Sciatic nerve (tissue), 2 donors: Measurements from ENCODE around the gene GNG4. TPM values are rescaled to one million over a fixed set of nuclear protein-coding genes. Genes with fewer than 3 reads are reported as not detected.
"Not testable (repeated sequence)": the region's sequence is repeated elsewhere in the genome, so short reads cannot be mapped to it uniquely, and the experiment has no call there.

Experiments
- ATAC-seq: fragments of 200-7000 bp; cut with Tn5 transposase; one replicate; pipeline ENCODE4 v1.9.1; 2020; ENCODE audit warnings: mild to moderate bottlenecking, moderate library complexity
- DNase-seq: peaks from one replicate; pipeline ENCODE4 v3.0.0-alpha.2; 2020; ENCODE audit warnings: low spot score
- intact Hi-C: fragments of 100-400 bp; cut with DNase I; formaldehyde crosslinking; loops from one replicate; pipeline ENCODE4 v1.14.2; 2022
- total RNA-seq: library from RNA; stranded (reverse); fragmentation: NEBNext Ultra II Directional; extraction: Animal tissue kit (Norgen Biotek cat#: 25700); gene quantifications from one replicate; pipeline ENCODE4 v1.2.1, GENCODE V29; 2021
- donor health status: DM: no; HTN: no; CAD: no.
- donor health status: DM: no; HTN: no; CAD: no.

Gene GNG4
- total RNA-seq, 1 donor from 2014 or later, result 4.0 TPM

- intact Hi-C loops, result no loop called here
- no peak for DNase-seq
- no peak for ATAC-seq
Measured at GRCh38 chr1:235558621-235559169, 90.9 kb downstream of the GNG4 start.

- intact Hi-C loops, result no loop called here
- no peak for ATAC-seq
Measured at GRCh38 chr1:235557495-235557894, 92.1 kb downstream of the GNG4 start.

GRCh38 chr1:235556807-235557206 lies 92.8 kb downstream of the GNG4 start:
- no peak for ATAC-seq
- DNase-seq, result no peak
- intact Hi-C loops, result no loop called here

More at GRCh38 chr1:235557495-235557894, 92.1 kb downstream of the GNG4 start:
- DNase-seq, result no peak

GRCh38 chr1:235553112-235553551 lies 96.5 kb downstream of the GNG4 start:
- intact Hi-C loops, result no loop called here
- ATAC-seq (no peak), DNase-seq (no peak)

DNA sequence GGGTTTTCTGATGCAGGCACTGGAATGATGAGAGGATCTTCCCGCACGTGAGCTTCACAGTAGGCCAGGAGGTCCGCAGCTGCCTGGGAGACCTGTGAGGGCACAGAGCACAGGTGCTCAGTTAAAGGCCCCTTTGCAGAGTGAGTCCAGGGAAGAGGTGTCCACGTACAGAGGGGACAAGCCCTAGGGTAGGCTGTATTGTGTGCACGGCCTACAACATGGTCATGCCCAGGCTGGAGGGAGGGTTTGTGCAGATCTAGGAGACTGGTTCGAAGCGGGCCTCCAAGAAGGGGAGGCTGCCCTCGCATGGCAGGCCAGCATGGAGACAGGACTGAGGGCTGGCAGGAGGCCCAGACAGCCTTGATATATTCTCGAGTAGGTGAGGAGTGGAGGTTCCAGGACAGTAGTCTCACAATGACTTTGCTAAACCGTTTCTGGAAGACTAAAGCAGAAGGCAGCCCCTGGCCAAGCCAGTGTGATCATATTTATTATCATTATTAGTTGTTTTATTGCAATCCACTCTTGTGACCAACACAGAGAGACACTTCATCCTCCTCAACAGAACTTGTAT lies 97.4 kb downstream of the GNG4 start:
- no peak for DNase-seq
- intact Hi-C loops, result no loop called here
- ATAC-seq, result no peak

DNA sequence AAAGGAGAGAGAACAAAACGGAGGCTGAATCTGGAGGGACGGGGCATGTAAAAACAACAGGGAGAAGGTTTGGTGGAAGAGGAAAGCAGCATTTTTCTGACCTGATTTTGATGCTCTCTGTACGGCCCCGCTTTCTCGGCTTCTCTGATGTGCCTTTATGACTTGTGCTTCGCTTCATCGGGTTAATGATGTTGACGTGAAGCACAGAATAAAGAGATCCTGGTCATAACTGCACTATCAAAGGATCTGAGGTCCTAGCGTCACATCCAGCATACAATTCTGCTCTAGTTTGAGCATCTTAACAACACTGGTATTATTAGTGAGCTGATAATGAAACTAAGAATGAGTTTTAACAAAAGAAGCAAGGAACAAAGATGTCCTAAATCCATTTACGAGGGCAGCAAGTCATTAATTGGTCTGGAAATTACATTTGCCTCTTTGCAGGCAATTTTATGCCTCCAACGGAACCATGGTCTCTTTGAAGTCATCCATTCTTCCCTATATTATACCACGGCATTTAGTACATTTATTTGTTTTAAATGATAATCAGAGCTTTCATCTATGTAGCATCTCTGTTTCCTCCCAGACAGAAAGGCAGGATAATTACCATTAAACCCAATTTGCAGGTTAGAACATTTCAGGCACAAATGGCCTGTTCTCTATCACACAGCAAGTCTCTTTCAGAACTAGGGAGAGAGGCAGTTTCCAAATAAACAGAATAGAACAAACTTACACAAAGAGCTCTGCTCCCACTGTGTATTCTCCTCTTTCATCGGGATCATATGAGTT lies 100.0 kb downstream of the GNG4 start:
- intact Hi-C loops, result no loop called here
- DNase-seq (no peak), ATAC-seq (no peak)

DNA sequence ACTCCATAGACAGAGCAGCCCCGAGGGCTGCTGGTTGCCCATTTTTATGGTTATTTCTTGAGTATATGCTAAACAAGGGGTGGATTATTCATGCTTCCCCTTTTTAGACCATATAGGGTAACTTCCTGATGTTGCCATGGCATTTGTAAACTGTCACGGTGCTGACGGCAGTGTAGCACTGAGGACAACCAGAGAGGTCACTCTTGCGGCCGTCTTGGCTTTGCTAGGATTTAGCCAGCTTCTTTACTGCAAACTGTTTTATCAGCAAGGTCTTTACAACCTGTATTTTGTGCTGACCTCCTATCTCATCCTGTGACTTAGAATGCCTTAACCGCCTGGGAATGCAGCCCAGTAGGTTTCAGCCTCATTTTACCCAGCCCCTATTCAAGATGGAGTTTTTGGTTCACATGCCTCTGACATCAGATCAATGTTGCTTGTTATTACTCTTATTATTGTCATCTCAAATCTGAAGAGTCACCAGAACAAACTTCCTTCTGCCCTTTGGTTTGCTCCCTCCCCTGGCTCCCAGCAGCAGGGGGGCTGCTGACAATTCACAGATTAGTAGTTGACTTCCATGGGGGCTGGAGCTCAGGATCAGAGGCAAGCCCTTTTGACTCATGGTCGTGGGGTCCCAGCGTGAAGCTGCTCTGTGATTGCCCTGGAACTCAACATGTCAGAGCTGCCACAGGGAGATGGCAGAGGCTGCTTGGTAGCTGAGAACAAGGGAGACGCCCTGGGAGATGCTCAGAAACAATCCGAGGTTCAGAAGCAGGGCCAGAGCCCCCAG lies 103.0 kb downstream of the GNG4 start:
- ATAC-seq, DNase-seq, intact Hi-C loops: not testable (repeated sequence)

- intact Hi-C loops, result no loop called here
- ATAC-seq, result no peak
Measured at GRCh38 chr1:235545292-235545930, 104.2 kb downstream of the GNG4 start.

DNA sequence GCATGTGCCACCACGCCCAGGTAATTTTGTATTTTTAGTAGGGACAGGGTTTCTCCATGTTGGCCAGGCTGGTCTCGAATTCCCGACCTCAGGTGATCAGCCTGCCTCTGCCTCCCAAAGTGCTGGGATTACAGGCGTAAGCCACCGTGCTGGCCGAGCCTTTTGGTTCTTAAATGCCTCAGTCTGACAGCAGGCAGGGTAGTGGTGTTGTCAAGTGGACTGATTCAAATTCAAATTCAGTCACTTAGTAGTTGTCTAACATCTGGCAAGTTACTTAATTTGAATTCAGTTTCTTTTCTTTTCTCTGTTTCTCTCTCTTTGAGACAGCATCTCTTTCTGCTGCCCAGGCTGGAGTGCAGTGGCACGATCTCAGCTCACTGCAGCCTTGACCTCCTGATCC lies 106.7 kb downstream of the GNG4 start:
- intact Hi-C loops, result not testable (repeated sequence)

More at GRCh38 chr1:235545292-235545930, 104.2 kb downstream of the GNG4 start:
- no peak for DNase-seq

GRCh38 chr1:235533476-235534168 lies 116.0 kb downstream of the GNG4 start:
- DNase-seq (no peak), ATAC-seq (no peak)
- intact Hi-C loops, result no loop called here

More for the DNA sequence above, 106.7 kb downstream of the GNG4 start:
- not testable (repeated sequence) for ATAC-seq, DNase-seq

- ATAC-seq, result no peak
- DNase-seq, result no peak
- intact Hi-C loops, result no loop called here
Measured at GRCh38 chr1:235532360-235532759, 117.2 kb downstream of the GNG4 start.

DNA sequence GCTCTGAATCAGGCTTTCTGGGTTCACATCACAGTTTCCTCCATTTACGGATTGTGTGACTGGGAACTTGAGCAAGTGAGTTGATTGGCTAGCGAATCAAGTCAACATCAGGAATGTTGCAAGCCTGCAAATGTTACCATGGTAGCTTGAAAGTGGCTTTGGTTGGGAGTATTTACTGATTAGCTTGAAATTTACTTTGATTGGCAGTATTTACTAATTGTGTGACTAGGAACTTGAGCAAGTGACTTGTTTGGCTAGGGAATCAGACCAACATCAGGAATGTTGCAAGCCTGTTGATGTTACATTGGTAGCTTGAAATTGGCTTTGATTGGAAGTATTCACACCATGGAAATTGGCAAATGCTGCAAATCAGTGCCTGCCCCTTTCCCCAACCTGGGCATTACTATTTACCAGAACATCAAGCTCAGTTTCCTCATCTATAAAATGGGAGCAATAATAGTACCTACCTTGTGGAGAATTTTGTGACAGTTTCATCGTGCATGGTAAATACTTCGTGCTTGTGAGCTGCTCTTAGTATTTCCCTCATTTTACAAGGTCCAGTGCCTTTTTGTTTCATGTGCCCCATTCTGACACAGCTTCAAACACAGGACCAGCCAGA lies 122.3 kb downstream of the GNG4 start:
- intact Hi-C loops, result no loop called here
- DNase-seq, result no peak
- ATAC-seq, result no peak

DNA sequence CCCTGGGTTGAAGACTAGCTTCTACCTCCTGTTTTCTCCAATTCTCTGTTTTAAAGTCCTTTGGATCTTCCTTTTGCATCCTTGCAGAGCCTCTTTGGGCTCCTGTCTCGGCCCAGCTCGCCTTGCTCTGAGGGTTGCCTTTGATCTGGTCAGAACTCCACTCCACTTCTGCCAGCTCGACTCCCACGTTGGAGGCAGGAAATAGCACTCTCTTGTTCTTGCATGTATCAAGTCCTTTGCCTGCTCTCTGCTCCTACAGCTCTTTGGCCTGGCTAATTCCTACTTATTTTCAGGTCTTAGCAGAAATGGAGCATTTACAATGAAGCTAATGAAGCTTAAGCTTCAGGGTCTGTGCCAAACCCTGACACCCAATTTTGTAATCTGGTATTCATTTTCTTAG lies 124.3 kb downstream of the GNG4 start:
- intact Hi-C loops, result no loop called here
- no peak for ATAC-seq
- DNase-seq, result no peak

- DNase-seq (no peak), ATAC-seq (no peak)
- intact Hi-C loops, result loop anchor here (10.0 kb wide), 1 partner anchor 268 kb away; no protein-coding TSS in a partner anchor
Measured at GRCh38 chr1:235516862-235517446, 132.6 kb downstream of the GNG4 start.

- intact Hi-C loops, result loop anchor here (10.0 kb wide), 1 partner anchor 269 kb away; no protein-coding TSS in a partner anchor
- no peak for DNase-seq
- no peak for ATAC-seq
Measured at GRCh38 chr1:235515844-235516512, 133.6 kb downstream of the GNG4 start.

GRCh38 chr1:235513495-235514366 lies 135.9 kb downstream of the GNG4 start:
- ATAC-seq (peak; percentile 53), DNase-seq (no peak)
- intact Hi-C loops, result loop anchor here (10.0 kb wide), 1 partner anchor 271 kb away; no protein-coding TSS in a partner anchor
